Measurements from ENCODE around the gene CHERP.

DNA sequence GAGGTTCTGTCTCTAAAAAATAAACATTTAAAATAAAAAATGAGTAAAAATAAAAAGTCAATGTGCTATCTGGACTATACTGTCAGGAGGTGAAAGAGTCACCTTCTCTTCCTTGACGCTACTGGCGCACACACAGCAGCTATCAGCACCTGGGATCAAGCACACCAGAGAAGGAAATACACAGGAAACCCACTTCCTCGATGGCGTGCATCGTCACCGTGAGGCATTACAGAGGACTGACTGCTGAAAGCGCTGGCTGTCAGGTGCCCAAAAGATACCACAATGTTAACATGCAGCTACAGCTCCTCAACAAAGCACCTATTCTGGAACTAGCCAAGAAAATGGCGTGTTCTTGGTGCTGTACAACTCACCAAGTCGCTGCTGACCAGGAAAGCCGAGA, 23.9 kb upstream of the CHERP start:
- TF ChIP-seq, protein P1, sequence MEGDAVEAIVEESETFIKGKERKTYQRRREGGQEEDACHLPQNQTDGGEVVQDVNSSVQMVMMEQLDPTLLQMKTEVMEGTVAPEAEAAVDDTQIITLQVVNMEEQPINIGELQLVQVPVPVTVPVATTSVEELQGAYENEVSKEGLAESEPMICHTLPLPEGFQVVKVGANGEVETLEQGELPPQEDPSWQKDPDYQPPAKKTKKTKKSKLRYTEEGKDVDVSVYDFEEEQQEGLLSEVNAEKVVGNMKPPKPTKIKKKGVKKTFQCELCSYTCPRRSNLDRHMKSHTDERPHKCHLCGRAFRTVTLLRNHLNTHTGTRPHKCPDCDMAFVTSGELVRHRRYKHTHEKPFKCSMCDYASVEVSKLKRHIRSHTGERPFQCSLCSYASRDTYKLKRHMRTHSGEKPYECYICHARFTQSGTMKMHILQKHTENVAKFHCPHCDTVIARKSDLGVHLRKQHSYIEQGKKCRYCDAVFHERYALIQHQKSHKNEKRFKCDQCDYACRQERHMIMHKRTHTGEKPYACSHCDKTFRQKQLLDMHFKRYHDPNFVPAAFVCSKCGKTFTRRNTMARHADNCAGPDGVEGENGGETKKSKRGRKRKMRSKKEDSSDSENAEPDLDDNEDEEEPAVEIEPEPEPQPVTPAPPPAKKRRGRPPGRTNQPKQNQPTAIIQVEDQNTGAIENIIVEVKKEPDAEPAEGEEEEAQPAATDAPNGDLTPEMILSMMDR (CRISPR knock-in tag; IDR thresholded peaks at IDR 0.05): no peak
- no peak for TF ChIP-seq ATRX (CRISPR knock-in tag; IDR thresholded peaks at IDR 0.05; ENCODE audit: borderline replicate concordance)
- no peak for TF ChIP-seq TOE1 (CRISPR knock-in tag; IDR thresholded peaks at IDR 0.05)
- TF ChIP-seq, protein P2, sequence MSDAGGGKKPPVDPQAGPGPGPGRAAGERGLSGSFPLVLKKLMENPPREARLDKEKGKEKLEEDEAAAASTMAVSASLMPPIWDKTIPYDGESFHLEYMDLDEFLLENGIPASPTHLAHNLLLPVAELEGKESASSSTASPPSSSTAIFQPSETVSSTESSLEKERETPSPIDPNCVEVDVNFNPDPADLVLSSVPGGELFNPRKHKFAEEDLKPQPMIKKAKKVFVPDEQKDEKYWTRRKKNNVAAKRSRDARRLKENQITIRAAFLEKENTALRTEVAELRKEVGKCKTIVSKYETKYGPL (CRISPR knock-in tag; IDR thresholded peaks at IDR 0.05): no peak

Data from HepG2 (cell line).